Measurements from ENCODE around the gene FBXW8. TPM values are rescaled to one million over a fixed set of nuclear protein-coding genes. Genes with fewer than 3 reads are reported as not detected.

The FBXW8 gene
- total and polyA plus RNA-seq, 2 donors (not counting 1 experiment from before 2014, with no cell fraction given): 12.1 to 23.5 TPM

DNA sequence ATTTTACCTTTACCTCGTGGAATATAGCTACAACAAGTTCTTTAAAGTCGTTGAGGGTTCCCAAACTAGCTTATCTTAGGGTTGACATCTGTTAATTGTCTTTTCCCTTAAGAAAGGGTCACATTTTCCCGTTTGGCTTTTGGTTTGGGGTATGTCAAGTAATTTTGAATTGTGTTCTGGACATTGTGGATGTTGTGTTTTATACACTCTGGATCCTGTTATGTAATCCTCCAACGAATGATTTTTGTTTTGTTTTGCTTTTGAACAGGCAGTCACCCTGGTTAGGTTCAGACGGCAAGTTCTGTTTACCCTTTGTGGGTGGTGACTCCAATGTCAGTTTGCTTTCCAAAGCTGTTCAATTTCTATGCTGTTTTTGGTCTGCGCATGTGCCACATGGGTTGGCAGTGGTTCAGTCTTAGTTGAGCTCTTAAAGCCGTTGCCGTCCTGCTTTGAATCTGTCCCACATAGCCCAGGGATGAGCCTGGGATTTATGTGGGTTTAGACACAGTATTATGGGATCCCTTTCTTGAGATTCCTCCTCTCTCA is 103.7 kb downstream of the FBXW8 start:
- CTCF ChIA-PET: no interaction called here
- H3K27me3 Mint-ChIP-seq: no peaks in the 10 kb centered on the region
- Histone ChIP-seq H3K9ac (ENCODE audit: low read length) (no peak overlapping the region), H3K4me2 (replicated peaks; ENCODE audit: low read depth, low read length, poor library complexity, severe bottlenecking) (no peak overlapping the region), H2AFZ (ENCODE audit: insufficient read depth, low read depth, low read length, poor library complexity, severe bottlenecking) (no peak overlapping the region), H3K27ac (ENCODE audit: low read length in 2 of 2) (no peak overlapping the region), H3K4me3 (ENCODE audit: control extremely low read depth in 1 of 5, extremely low read depth in 1 of 5, insufficient read depth in 1 of 5, low read depth in 2 of 5, low read length in 4 of 5) (no peak overlapping the region), H3K4me1 (ENCODE audit: control insufficient read depth in 2 of 2, insufficient read depth in 2 of 2, low read length in 2 of 2) (no peaks in the 10 kb centered on the region), H3K9me3 (ENCODE audit: control extremely low read depth in 1 of 3, control insufficient read depth in 2 of 3, insufficient read depth in 1 of 3, low read length in 2 of 3) (peaks cover 3 to 13% (median 7%) of the 10 kb centered on the region in 3 donors), H4K20me1 (ENCODE audit: control insufficient read depth, insufficient read depth, low read length, poor library complexity, severe bottlenecking) (no peaks in the 10 kb centered on the region), H3K27me3 (replicated peaks in 1 of 4; ENCODE audit: control extremely low read depth in 1 of 4, control insufficient read depth in 3 of 4, insufficient read depth in 4 of 4, low read length in 3 of 4) (no peaks in the 10 kb centered on the region), H3K36me3 (replicated peaks in 1 of 2; ENCODE audit: control extremely low read depth in 1 of 2, control insufficient read depth in 1 of 2, extremely low read depth in 1 of 2, insufficient read depth in 2 of 2, low read length in 1 of 2) (peaks cover 23 to 41% of the 10 kb centered on the region in 2 experiments), H3K79me2 (ENCODE audit: control insufficient read depth, insufficient read depth, low read length) (no peaks in the 10 kb centered on the region)
- H3K27ac Mint-ChIP-seq: no peak overlapping the region
- POLR2A ChIA-PET: no interaction called here
- peaks cover 4% of the 10 kb centered on the region for H3K4me1 Mint-ChIP-seq
- 96% methylated on average over 5 of the region's 8 CpGs for WGBS (ENCODE audit: insufficient coverage)
- no peak for ATAC-seq (ENCODE audit: low read depth)
- DNase-seq: no peak
- peaks cover 4% of the 10 kb centered on the region for H3K9me3 Mint-ChIP-seq (ENCODE audit: insufficient read depth)
- TF ChIP-seq, protein P1, sequence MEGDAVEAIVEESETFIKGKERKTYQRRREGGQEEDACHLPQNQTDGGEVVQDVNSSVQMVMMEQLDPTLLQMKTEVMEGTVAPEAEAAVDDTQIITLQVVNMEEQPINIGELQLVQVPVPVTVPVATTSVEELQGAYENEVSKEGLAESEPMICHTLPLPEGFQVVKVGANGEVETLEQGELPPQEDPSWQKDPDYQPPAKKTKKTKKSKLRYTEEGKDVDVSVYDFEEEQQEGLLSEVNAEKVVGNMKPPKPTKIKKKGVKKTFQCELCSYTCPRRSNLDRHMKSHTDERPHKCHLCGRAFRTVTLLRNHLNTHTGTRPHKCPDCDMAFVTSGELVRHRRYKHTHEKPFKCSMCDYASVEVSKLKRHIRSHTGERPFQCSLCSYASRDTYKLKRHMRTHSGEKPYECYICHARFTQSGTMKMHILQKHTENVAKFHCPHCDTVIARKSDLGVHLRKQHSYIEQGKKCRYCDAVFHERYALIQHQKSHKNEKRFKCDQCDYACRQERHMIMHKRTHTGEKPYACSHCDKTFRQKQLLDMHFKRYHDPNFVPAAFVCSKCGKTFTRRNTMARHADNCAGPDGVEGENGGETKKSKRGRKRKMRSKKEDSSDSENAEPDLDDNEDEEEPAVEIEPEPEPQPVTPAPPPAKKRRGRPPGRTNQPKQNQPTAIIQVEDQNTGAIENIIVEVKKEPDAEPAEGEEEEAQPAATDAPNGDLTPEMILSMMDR (IDR thresholded peaks at IDR 0.05): no peak
- no peak for TF ChIP-seq EZH2 (IDR thresholded peaks at IDR 0.05; ENCODE audit: borderline replicate concordance, insufficient read depth, low read depth, low read length, poor library complexity, severe bottlenecking)
- intact Hi-C loops (cut with micrococcal nuclease): no loop called here
- no peak overlapping the region for H3K4me3 Mint-ChIP-seq

DNA sequence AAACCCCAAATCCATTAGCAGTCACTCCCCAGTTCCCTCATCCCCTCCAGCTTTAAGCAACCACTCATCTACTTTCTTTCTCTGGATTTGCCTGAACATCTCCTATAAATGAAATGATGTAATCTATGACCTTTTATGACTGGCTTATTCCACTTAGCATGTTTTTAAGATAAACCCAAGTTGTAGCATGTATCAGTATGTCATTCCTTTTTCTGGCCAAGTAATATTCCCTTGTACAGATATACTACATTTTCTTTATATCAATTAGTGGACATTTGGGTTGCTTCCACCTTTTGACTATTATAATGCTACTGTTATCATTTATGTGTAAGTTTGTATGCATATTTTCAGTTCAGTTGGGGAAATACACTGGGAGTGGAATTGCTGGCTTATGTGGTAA is 105.1 kb downstream of the FBXW8 start:
- TF ChIP-seq EZH2 (IDR thresholded peaks at IDR 0.05; ENCODE audit: borderline replicate concordance, insufficient read depth, low read depth, low read length, poor library complexity, severe bottlenecking): no peak
- TF ChIP-seq, protein P1 (IDR thresholded peaks at IDR 0.05): no peak
- Mint-ChIP-seq H3K27me3 (no peaks in the 10 kb centered on the region), H3K4me3 (no peak overlapping the region), H3K9me3 (ENCODE audit: insufficient read depth) (peaks cover 4% of the 10 kb centered on the region), H3K27ac (no peak overlapping the region), H3K4me1 (peaks cover 4% of the 10 kb centered on the region)
- no peak overlapping the region for H2AFZ ChIP-seq (ENCODE audit: insufficient read depth, low read depth, low read length, poor library complexity, severe bottlenecking)
- intact Hi-C loops (cut with micrococcal nuclease): no loop called here
- H3K4me1 ChIP-seq (ENCODE audit: control insufficient read depth in 2 of 2, insufficient read depth in 2 of 2, low read length in 2 of 2): no peaks in the 10 kb centered on the region
- H3K9ac ChIP-seq (ENCODE audit: low read length): no peak overlapping the region
- H3K27me3 ChIP-seq (replicated peaks in 1 of 4; ENCODE audit: control extremely low read depth in 1 of 4, control insufficient read depth in 3 of 4, insufficient read depth in 4 of 4, low read length in 3 of 4): no peaks in the 10 kb centered on the region
- no peaks in the 10 kb centered on the region for H4K20me1 ChIP-seq (ENCODE audit: control insufficient read depth, insufficient read depth, low read length, poor library complexity, severe bottlenecking)
- ChIA-PET CTCF (no interaction called here), POLR2A (no interaction called here)
- ATAC-seq (ENCODE audit: low read depth) (no peak), DNase-seq (no peak)
- H3K36me3 ChIP-seq (replicated peaks in 1 of 2; ENCODE audit: control extremely low read depth in 1 of 2, control insufficient read depth in 1 of 2, extremely low read depth in 1 of 2, insufficient read depth in 2 of 2, low read length in 1 of 2): peaks cover 23 to 40% of the 10 kb centered on the region in 2 experiments
- H3K4me2 ChIP-seq (replicated peaks; ENCODE audit: low read depth, low read length, poor library complexity, severe bottlenecking): no peak overlapping the region
- peaks cover 3 to 13% (median 7%) of the 10 kb centered on the region in 3 donors for H3K9me3 ChIP-seq (ENCODE audit: control extremely low read depth in 1 of 3, control insufficient read depth in 2 of 3, insufficient read depth in 1 of 3, low read length in 2 of 3)
- no peaks in the 10 kb centered on the region for H3K79me2 ChIP-seq (ENCODE audit: control insufficient read depth, insufficient read depth, low read length)
- H3K27ac ChIP-seq (ENCODE audit: low read length in 2 of 2): no peak overlapping the region
- no peak overlapping the region for H3K4me3 ChIP-seq (ENCODE audit: control extremely low read depth in 1 of 5, extremely low read depth in 1 of 5, insufficient read depth in 1 of 5, low read depth in 2 of 5, low read length in 4 of 5)
